CD4-positive, alpha-beta T cell (primary cell): ENCODE data around the gene ZNF506. TPM values are rescaled to one million over a fixed set of nuclear protein-coding genes. Genes with fewer than 3 reads are reported as not detected.

ENCODE experiments used
- ATAC-seq: fragments of 200-7000 bp; cut with Tn5 transposase; one replicate; pipeline ENCODE4 v1.10.0; 2022; ENCODE audit warnings: mild to moderate bottlenecking; ENCODE audit not compliant: poor library complexity
- CTCF ChIA-PET: fragments of 350-600 bp; sonication (Branson Sonifier 250); formaldehyde crosslinking; loops from one replicate; lab custom pipeline; 2021; ENCODE audit warnings: antibody characterized with exemption, inconsistent platforms; lab: Charles Lee
- POLR2A ChIA-PET: fragments of 350-600 bp; sonication (Branson Sonifier 250); formaldehyde crosslinking; loops from one replicate; lab custom pipeline; 2021; ENCODE audit warnings: antibody characterized with exemption, inconsistent platforms; lab: Charles Lee
- DNase-seq, 14 experiments: peaks; one replicate each; pipeline ENCODE4 v3.0.0-alpha.2; 2013 to 2020; ENCODE audit warnings: mixed read lengths in 2 of 14
- H3K27ac ChIP-seq, 2 donors: one replicate each; pipeline versions ENCODE4 v1.5.1 to v1.7.0; 2013; ENCODE audit warnings: low read length in 2 of 2, low read depth in 1 of 2, mild to moderate bottlenecking in 1 of 2
- H3K27me3 ChIP-seq, 2 experiments: 1 replicate in 1 of 2; 2 replicates in 1 of 2; pipeline versions ENCODE4 v1.6.1 to v1.7.0; 2013; ENCODE audit warnings: low read length in 2 of 2, control low read depth in 1 of 2, mild to moderate bottlenecking in 1 of 2, moderate library complexity in 1 of 2; ENCODE audit not compliant: insufficient read depth in 2 of 2, control insufficient read depth in 1 of 2
- H3K36me3 ChIP-seq: one replicate; pipeline ENCODE4 v1.6.1; 2013; ENCODE audit warnings: low read length, control low read depth; ENCODE audit not compliant: insufficient read depth
- H3K4me1 ChIP-seq: one replicate; pipeline ENCODE4 v1.6.1; 2013; ENCODE audit warnings: low read length, control low read depth; ENCODE audit not compliant: insufficient read depth
- H3K4me3 ChIP-seq: one replicate; pipeline ENCODE4 v1.5.1; 2013; ENCODE audit warnings: mild to moderate bottlenecking, low read length, moderate library complexity
- H3K9me3 ChIP-seq, 2 experiments: 1 replicate in 1 of 2; 2 replicates in 1 of 2; pipeline versions ENCODE4 v1.6.1 to v1.7.0; 2013; ENCODE audit warnings: low read length in 2 of 2, mild to moderate bottlenecking in 2 of 2, control low read depth in 1 of 2, moderate library complexity in 1 of 2; ENCODE audit not compliant: control insufficient read depth in 1 of 2, insufficient read depth in 1 of 2
- H3K27ac Mint-ChIP-seq: one replicate; pipeline ENCODE4 v1.8.0; 2020; ENCODE audit warnings: mixed read lengths
- H3K27me3 Mint-ChIP-seq: one replicate; pipeline ENCODE4 v1.8.0; 2021; ENCODE audit warnings: mixed read lengths
- H3K36me3 Mint-ChIP-seq: one replicate; pipeline ENCODE4 v1.8.0; 2021; ENCODE audit warnings: low read depth, mixed read lengths
- H3K4me1 Mint-ChIP-seq: one replicate; pipeline ENCODE4 v1.8.0; 2021; ENCODE audit warnings: low read depth, mixed read lengths
- H3K4me3 Mint-ChIP-seq: one replicate; pipeline ENCODE4 v1.8.0; 2020; ENCODE audit warnings: mild to moderate bottlenecking, mixed read lengths
- H3K9me3 Mint-ChIP-seq: one replicate; pipeline ENCODE4 v1.8.0; 2020; ENCODE audit warnings: mixed read lengths
- CTCF ChIP-seq: fragments of 200-600 bp; IDR thresholded peaks from one replicate; pipeline ENCODE4 v1.8.0; 2022; ENCODE audit warnings: antibody characterized with exemption, mild to moderate bottlenecking
- intact Hi-C, 2 experiments: fragments of 100-400 bp; cut with DNase I in 1 of 2; cut with micrococcal nuclease in 1 of 2; formaldehyde crosslinking; loops; one replicate each; pipeline versions ENCODE4 v1.15.1 to v1.9.0; 2023 to 2025; cut with DNase I, micrococcal nuclease
- total RNA-seq, 174 experiments: library from RNA in 2 of 174; stranded (reverse) in 2 of 174; gene quantifications; one replicate each; pipeline ENCODE4 v1.2.3 and lab custom pipeline; 2021 to 2026

The ZNF506 gene
- total RNA-seq, 2 experiments from 2014 or later = 48.0 to 50.7 TPM

GRCh38 chr19:19748249-19748938 is 73.2 kb downstream of the ZNF506 start:
- no peak for TF ChIP-seq CTCF
- no peak overlapping the region for H3K4me3 Mint-ChIP-seq
- ChIA-PET POLR2A (no interaction called here), CTCF (no interaction called here)
- H3K36me3 Mint-ChIP-seq = no peaks in the 10 kb centered on the region
- Histone ChIP-seq H3K36me3 (no peaks in the 10 kb centered on the region), H3K27ac (no peak overlapping the region), H3K4me1 (no peaks in the 10 kb centered on the region), H3K4me3 (no peak overlapping the region), H3K27me3 (no peaks in the 10 kb centered on the region), H3K9me3 (peaks cover 0 to 23% of the 10 kb centered on the region in 2 experiments)
- intact Hi-C loops = loop anchor here in 1 of 2 experiments (5.0 kb wide), 2 partner anchors 209 to 216 kb away; no protein-coding TSS in a partner anchor
- H3K4me1 Mint-ChIP-seq = no peaks in the 10 kb centered on the region
- no peaks in the 10 kb centered on the region for H3K9me3 Mint-ChIP-seq
- H3K27ac Mint-ChIP-seq = no peak overlapping the region
- DNase-seq (no peak), ATAC-seq (no peak)
- H3K27me3 Mint-ChIP-seq = no peaks in the 10 kb centered on the region

GRCh38 chr19:19747357-19748220 is 74.0 kb downstream of the ZNF506 start:
- ChIA-PET CTCF (no interaction called here), POLR2A (no interaction called here)
- no peaks in the 10 kb centered on the region for H3K27me3 Mint-ChIP-seq

More at GRCh38 chr19:19747357-19748220, 74.0 kb downstream of the ZNF506 start:
- H3K27me3 ChIP-seq = no peaks in the 10 kb centered on the region
- H3K27ac Mint-ChIP-seq = no peak overlapping the region
- no peaks in the 10 kb centered on the region for H3K36me3 ChIP-seq
- H3K4me1 Mint-ChIP-seq = no peaks in the 10 kb centered on the region
- ATAC-seq (no peak), DNase-seq (peak in 1 of 14 experiments; percentile 6)
- no peak overlapping the region for H3K4me3 ChIP-seq
- no peaks in the 10 kb centered on the region for H3K4me1 ChIP-seq
- H3K4me3 Mint-ChIP-seq = no peak overlapping the region
- no peaks in the 10 kb centered on the region for H3K9me3 Mint-ChIP-seq
- H3K36me3 Mint-ChIP-seq = no peaks in the 10 kb centered on the region
- peaks cover 0 to 21% of the 10 kb centered on the region in 2 experiments for H3K9me3 ChIP-seq
- intact Hi-C loops = loop anchor here in 1 of 2 experiments (5.0 kb wide), 2 partner anchors 210 to 215 kb away; no protein-coding TSS in a partner anchor
- no peak overlapping the region for H3K27ac ChIP-seq
- no peak for TF ChIP-seq CTCF
